Measurements from ENCODE around the gene SMYD5. TPM values are rescaled to one million over a fixed set of nuclear protein-coding genes. Genes with fewer than 3 reads are reported as not detected.

SMYD5 gene
- total RNA-seq, 1 donor from 2014 or later, result 30.3 TPM

GRCh38 chr2:73174244-73174643 lies 39.8 kb upstream of the SMYD5 start:
- TF ChIP-seq CTCF (conservative IDR thresholded peaks at IDR 0.05), result no peak
- no peak overlapping the region for H3K27ac Mint-ChIP-seq
- peaks cover 4% of the 10 kb centered on the region for H3K4me1 Mint-ChIP-seq (ENCODE audit: unreplicated experiment)
- H3K4me3 Mint-ChIP-seq, result peak overlapping the region; percentile 64
- H3K36me3 Mint-ChIP-seq, result no peaks in the 10 kb centered on the region
- H3K27me3 Mint-ChIP-seq, result peaks cover 64% of the 10 kb centered on the region
- no peaks in the 10 kb centered on the region for H3K9me3 Mint-ChIP-seq
- DNase-seq (ENCODE audit: extremely low spot score, unreplicated experiment), result no peak

- TF ChIP-seq CTCF (conservative IDR thresholded peaks at IDR 0.05), result no peak
- Mint-ChIP-seq H3K36me3 (no peaks in the 10 kb centered on the region), H3K4me1 (ENCODE audit: unreplicated experiment) (peaks cover 4% of the 10 kb centered on the region), H3K4me3 (peak overlapping the region; percentile 65), H3K27me3 (peaks cover 72% of the 10 kb centered on the region), H3K9me3 (no peaks in the 10 kb centered on the region), H3K27ac (no peak overlapping the region)
- DNase-seq (ENCODE audit: extremely low spot score, unreplicated experiment), result no peak
These were observed 38.9 kb upstream of the SMYD5 start for GRCh38 chr2:73174941-73175662.

- DNase-seq (ENCODE audit: extremely low spot score, unreplicated experiment), result peak; percentile 79
- Mint-ChIP-seq H3K27ac (no peak overlapping the region), H3K9me3 (no peaks in the 10 kb centered on the region), H3K4me3 (peak overlapping the region; percentile 65), H3K27me3 (peaks cover 79% of the 10 kb centered on the region), H3K36me3 (no peaks in the 10 kb centered on the region), H3K4me1 (ENCODE audit: unreplicated experiment) (peaks cover 4% of the 10 kb centered on the region)
- TF ChIP-seq CTCF (conservative IDR thresholded peaks at IDR 0.05), result peak; percentile 20
These were observed 38.3 kb upstream of the SMYD5 start for GRCh38 chr2:73175663-73176204.

GRCh38 chr2:73176205-73176880 lies 37.7 kb upstream of the SMYD5 start:
- peaks cover 4% of the 10 kb centered on the region for H3K4me1 Mint-ChIP-seq (ENCODE audit: unreplicated experiment)
- peak overlapping the region; percentile 92 for H3K4me3 Mint-ChIP-seq
- H3K27ac Mint-ChIP-seq, result peak overlapping the region; percentile 63
- peaks cover 85% of the 10 kb centered on the region for H3K27me3 Mint-ChIP-seq
- TF ChIP-seq CTCF (conservative IDR thresholded peaks at IDR 0.05), result no peak
- H3K9me3 Mint-ChIP-seq, result no peaks in the 10 kb centered on the region
- H3K36me3 Mint-ChIP-seq, result no peaks in the 10 kb centered on the region
- DNase-seq (ENCODE audit: extremely low spot score, unreplicated experiment), result no peak

- no peaks in the 10 kb centered on the region for H3K36me3 Mint-ChIP-seq
- peaks cover 4% of the 10 kb centered on the region for H3K4me1 Mint-ChIP-seq (ENCODE audit: unreplicated experiment)
- peak; percentile 96 for DNase-seq (ENCODE audit: extremely low spot score, unreplicated experiment)
- peak overlapping the region; percentile 92 for H3K4me3 Mint-ChIP-seq
- no peaks in the 10 kb centered on the region for H3K9me3 Mint-ChIP-seq
- H3K27ac Mint-ChIP-seq, result peak overlapping the region; percentile 63
- TF ChIP-seq CTCF (conservative IDR thresholded peaks at IDR 0.05), result peak; percentile 97
- peaks cover 82% of the 10 kb centered on the region for H3K27me3 Mint-ChIP-seq
These were observed 37.0 kb upstream of the SMYD5 start for GRCh38 chr2:73176881-73177644.

All from type B pancreatic cell (in vitro differentiated cells).